Nephron (organoid): ENCODE results near the gene DDX17.

Source experiments
- H3K27ac Mint-ChIP-seq, 3 experiments: 2 replicates each; pipeline ENCODE4 v1.8.0; 2020; ENCODE audit warnings: mixed read lengths in 3 of 3, mild to moderate bottlenecking in 2 of 3, moderate library complexity in 1 of 3
- H3K27me3 Mint-ChIP-seq: 2 replicates; pipeline ENCODE4 v1.8.0; 2021; ENCODE audit warnings: low read depth, mild to moderate bottlenecking, moderate library complexity, mixed read lengths
- H3K36me3 Mint-ChIP-seq: 2 replicates; pipeline ENCODE4 v1.8.0; 2020; ENCODE audit warnings: low read depth, mixed read lengths
- H3K4me1 Mint-ChIP-seq: 2 replicates; pipeline ENCODE4 v1.8.0; 2020; ENCODE audit warnings: mixed read lengths
- H3K4me3 Mint-ChIP-seq, 3 experiments: 2 replicates each; pipeline ENCODE4 v1.8.0; 2020; ENCODE audit warnings: mild to moderate bottlenecking in 3 of 3, mixed read lengths in 3 of 3, moderate library complexity in 2 of 3
- H3K9me3 Mint-ChIP-seq: 2 replicates; pipeline ENCODE4 v1.8.0; 2020; ENCODE audit warnings: mixed read lengths
- TF ChIP-seq, protein P1 (sequence below), 3 experiments: fragments of 200-600 bp; sonication (generic); IDR thresholded peaks; one replicate each; pipeline ENCODE4 v1.5.0; 2021; ENCODE audit warnings: antibody characterized with exemption in 3 of 3; ENCODE audit not compliant: unreplicated experiment in 3 of 3

The DDX17 gene

GRCh38 chr22:38506118-38506962 lies at the start of gene DDX17:
Gene DDX17, minus strand, starts transcription at chr22:38506311.
- H3K36me3 Mint-ChIP-seq, result peaks cover 43% of the 10 kb centered on the region
- no peaks in the 10 kb centered on the region for H3K27me3 Mint-ChIP-seq
- H3K4me1 Mint-ChIP-seq, result peaks cover 48% of the 10 kb centered on the region

GRCh38 chr22:38554281-38554680 lies 48.2 kb upstream of the DDX17 start:
- Mint-ChIP-seq H3K27me3 (no peaks in the 10 kb centered on the region), H3K4me1 (no peaks in the 10 kb centered on the region), H3K27ac (no peak overlapping the region), H3K9me3 (no peaks in the 10 kb centered on the region), H3K4me3 (no peak overlapping the region), H3K36me3 (no peaks in the 10 kb centered on the region)
- TF ChIP-seq, protein P1, sequence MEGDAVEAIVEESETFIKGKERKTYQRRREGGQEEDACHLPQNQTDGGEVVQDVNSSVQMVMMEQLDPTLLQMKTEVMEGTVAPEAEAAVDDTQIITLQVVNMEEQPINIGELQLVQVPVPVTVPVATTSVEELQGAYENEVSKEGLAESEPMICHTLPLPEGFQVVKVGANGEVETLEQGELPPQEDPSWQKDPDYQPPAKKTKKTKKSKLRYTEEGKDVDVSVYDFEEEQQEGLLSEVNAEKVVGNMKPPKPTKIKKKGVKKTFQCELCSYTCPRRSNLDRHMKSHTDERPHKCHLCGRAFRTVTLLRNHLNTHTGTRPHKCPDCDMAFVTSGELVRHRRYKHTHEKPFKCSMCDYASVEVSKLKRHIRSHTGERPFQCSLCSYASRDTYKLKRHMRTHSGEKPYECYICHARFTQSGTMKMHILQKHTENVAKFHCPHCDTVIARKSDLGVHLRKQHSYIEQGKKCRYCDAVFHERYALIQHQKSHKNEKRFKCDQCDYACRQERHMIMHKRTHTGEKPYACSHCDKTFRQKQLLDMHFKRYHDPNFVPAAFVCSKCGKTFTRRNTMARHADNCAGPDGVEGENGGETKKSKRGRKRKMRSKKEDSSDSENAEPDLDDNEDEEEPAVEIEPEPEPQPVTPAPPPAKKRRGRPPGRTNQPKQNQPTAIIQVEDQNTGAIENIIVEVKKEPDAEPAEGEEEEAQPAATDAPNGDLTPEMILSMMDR (IDR thresholded peaks at IDR 0.05; ENCODE audit: unreplicated experiment in 3 of 3), result no peak

More at GRCh38 chr22:38506118-38506962, at the start of gene DDX17:
- Mint-ChIP-seq H3K4me3 (peak within 1 kb of the TSS; percentile 100), H3K27ac (peak within 1 kb of the TSS; percentile 100), H3K9me3 (no peaks in the 10 kb centered on the region)
- TF ChIP-seq, protein P1 (IDR thresholded peaks at IDR 0.05; ENCODE audit: unreplicated experiment in 3 of 3), result no peak

GRCh38 chr22:38549101-38549894 lies 43.2 kb upstream of the DDX17 start:
- Mint-ChIP-seq H3K9me3 (peaks cover 4% of the 10 kb centered on the region), H3K27ac (peak overlapping the region in 2 of 3 experiments; percentile 35 to 81), H3K4me3 (no peak overlapping the region), H3K4me1 (peaks cover 5% of the 10 kb centered on the region), H3K36me3 (peaks cover under 1% of the 10 kb centered on the region), H3K27me3 (no peaks in the 10 kb centered on the region)
- TF ChIP-seq, protein P1 (IDR thresholded peaks at IDR 0.05; ENCODE audit: unreplicated experiment in 3 of 3), result no peak

DNA sequence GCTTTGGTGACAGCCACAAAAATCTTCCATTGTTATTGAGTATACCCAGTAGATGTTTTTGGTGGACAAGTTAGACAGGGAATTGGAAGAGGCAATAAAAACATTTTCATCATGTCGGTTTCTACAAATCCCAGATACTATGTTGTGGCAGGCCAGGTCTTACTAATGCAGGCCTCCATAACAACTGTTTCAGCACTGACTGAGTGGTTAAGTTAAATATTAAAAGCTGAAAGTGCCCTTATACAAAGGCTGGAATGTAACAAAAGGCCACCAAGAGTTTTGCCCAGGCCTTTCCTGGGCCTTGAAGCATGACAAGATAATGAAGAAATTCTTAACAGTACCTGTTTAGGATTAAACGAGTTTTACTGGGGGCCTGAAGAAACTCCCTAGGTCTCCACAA lies 34.6 kb upstream of the DDX17 start:
- H3K9me3 Mint-ChIP-seq, result peaks cover 28% of the 10 kb centered on the region
- no peaks in the 10 kb centered on the region for H3K27me3 Mint-ChIP-seq
- peak overlapping the region; percentile 79 to 90 (median 82) for H3K27ac Mint-ChIP-seq
- H3K36me3 Mint-ChIP-seq, result peaks cover 23% of the 10 kb centered on the region
- H3K4me1 Mint-ChIP-seq, result no peaks in the 10 kb centered on the region
- no peak overlapping the region for H3K4me3 Mint-ChIP-seq
- TF ChIP-seq, protein P1 (IDR thresholded peaks at IDR 0.05; ENCODE audit: unreplicated experiment in 3 of 3), result no peak

DNA sequence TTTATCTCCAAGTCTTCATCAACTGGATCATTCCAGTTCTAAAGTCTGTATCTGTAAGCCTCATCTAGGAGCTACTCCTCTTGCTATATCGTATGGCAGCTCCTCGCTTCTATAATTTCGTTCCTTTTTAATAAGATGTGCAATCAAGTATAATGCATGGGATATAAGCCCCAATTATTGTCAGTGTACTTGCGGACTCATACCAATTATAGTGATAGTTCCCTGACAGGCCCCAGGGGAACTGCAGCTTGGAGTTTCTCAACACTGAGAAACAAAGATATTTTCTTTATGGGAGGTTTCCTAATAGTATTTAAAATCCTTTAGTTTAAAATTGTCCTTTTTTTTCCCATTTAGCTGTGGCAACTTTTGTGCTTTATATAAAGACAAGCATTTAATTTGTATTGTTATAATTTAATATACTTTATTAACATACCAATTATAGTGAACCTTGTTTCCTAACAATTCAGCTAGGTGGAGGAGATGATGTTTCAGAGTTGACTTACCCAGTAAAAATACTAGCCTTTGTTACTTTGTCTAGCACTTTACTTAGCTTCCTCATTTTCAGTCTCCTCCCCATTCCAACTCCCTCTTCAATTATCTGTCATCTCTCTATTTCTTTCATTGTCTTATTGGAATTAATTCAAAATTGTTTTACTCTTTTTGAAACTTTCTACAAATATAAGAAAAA lies 25.3 kb upstream of the DDX17 start:
- H3K27ac Mint-ChIP-seq, result no peak overlapping the region
- H3K4me1 Mint-ChIP-seq, result no peaks in the 10 kb centered on the region
- TF ChIP-seq, protein P1 (IDR thresholded peaks at IDR 0.05; ENCODE audit: unreplicated experiment in 3 of 3), result no peak
- H3K36me3 Mint-ChIP-seq, result no peaks in the 10 kb centered on the region
- H3K27me3 Mint-ChIP-seq, result no peaks in the 10 kb centered on the region
- H3K9me3 Mint-ChIP-seq, result no peaks in the 10 kb centered on the region
- no peak overlapping the region for H3K4me3 Mint-ChIP-seq
